GM12875 (cell line): Measurements from ENCODE around the gene TMEM87B.

Experiments
- H3K4me3 ChIP-seq: one replicate; pipeline ENCODE4 v1.5.1; 2011; ENCODE audit warnings: low read depth, low read length, control low read depth
- CTCF ChIP-seq: IDR thresholded peaks from 2 replicates; pipeline ENCODE4 v1.5.1; 2011; ENCODE audit warnings: low read depth, mild to moderate bottlenecking, control low read depth, inconsistent platforms, low read length, moderate library complexity, borderline replicate concordance; ENCODE audit not compliant: insufficient read depth

The TMEM87B gene

GRCh38 chr2:112140899-112141625 lies 86.0 kb downstream of the TMEM87B start:
- H3K4me3 ChIP-seq: no peak overlapping the region

GRCh38 chr2:112141626-112142007 lies 86.5 kb downstream of the TMEM87B start:
- no peak overlapping the region for H3K4me3 ChIP-seq
- TF ChIP-seq CTCF: no peak

More at GRCh38 chr2:112140899-112141625, 86.0 kb downstream of the TMEM87B start:
- TF ChIP-seq CTCF: no peak

- TF ChIP-seq CTCF: no peak
- no peak overlapping the region for H3K4me3 ChIP-seq
Observed at GRCh38 chr2:112142525-112143078, 87.5 kb downstream of the TMEM87B start.

GRCh38 chr2:112143150-112143549 lies 88.1 kb downstream of the TMEM87B start:
- H3K4me3 ChIP-seq: no peak overlapping the region
- no peak for TF ChIP-seq CTCF

- H3K4me3 ChIP-seq: no peak overlapping the region
- no peak for TF ChIP-seq CTCF
Observed at GRCh38 chr2:112144966-112145365, 89.9 kb downstream of the TMEM87B start.

GRCh38 chr2:112147382-112148168 lies 92.5 kb downstream of the TMEM87B start:
- TF ChIP-seq CTCF: no peak
- no peak overlapping the region for H3K4me3 ChIP-seq

GRCh38 chr2:112148477-112148876 lies 93.4 kb downstream of the TMEM87B start:
- no peak for TF ChIP-seq CTCF
- H3K4me3 ChIP-seq: no peak overlapping the region
